ENCODE measurements around the gene ASB6.

The ASB6 gene

DNA sequence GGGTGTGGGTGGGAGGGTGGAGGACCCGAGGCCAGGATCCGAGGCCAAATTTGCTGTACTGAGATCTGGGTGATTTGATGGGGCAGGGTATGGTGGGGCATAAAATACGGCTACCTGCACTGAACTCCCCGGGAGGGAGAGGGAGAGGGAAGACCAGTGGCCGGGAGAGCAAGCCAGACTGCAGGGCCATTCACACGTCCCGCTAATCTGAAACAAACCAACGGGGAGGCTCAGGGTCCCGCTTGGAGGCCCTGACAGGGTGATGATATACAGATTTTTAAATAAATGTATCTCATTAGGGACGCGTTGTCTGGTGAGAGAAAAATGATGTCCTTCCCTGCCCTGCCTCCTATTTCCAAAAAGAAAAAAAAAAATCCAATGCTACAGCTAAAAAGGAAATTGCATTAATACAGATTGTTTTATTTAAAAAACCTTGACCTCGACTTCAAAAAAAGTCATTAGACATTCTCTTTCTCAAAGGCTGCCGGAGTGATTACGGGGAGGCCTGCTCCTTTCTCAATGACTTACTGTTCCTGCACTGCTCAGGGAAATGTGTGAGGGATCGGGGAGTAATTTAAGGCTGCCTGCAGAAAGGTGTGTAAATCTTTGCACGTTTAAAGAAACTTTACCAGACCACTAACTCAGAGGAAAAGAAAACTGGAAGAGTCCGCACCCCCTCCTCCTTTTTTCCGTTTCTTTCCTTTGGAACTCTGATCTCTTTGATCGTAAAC is 12.0 kb upstream of the ASB6 start:
- DNase-seq (ENCODE audit: low spot score) = no peak
- H3K4me3 ChIP-seq = no peak overlapping the region
- TF ChIP-seq, protein P1, sequence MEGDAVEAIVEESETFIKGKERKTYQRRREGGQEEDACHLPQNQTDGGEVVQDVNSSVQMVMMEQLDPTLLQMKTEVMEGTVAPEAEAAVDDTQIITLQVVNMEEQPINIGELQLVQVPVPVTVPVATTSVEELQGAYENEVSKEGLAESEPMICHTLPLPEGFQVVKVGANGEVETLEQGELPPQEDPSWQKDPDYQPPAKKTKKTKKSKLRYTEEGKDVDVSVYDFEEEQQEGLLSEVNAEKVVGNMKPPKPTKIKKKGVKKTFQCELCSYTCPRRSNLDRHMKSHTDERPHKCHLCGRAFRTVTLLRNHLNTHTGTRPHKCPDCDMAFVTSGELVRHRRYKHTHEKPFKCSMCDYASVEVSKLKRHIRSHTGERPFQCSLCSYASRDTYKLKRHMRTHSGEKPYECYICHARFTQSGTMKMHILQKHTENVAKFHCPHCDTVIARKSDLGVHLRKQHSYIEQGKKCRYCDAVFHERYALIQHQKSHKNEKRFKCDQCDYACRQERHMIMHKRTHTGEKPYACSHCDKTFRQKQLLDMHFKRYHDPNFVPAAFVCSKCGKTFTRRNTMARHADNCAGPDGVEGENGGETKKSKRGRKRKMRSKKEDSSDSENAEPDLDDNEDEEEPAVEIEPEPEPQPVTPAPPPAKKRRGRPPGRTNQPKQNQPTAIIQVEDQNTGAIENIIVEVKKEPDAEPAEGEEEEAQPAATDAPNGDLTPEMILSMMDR (IDR thresholded peaks at IDR 0.05) = no peak
- H3K27ac ChIP-seq = no peak overlapping the region

DNA sequence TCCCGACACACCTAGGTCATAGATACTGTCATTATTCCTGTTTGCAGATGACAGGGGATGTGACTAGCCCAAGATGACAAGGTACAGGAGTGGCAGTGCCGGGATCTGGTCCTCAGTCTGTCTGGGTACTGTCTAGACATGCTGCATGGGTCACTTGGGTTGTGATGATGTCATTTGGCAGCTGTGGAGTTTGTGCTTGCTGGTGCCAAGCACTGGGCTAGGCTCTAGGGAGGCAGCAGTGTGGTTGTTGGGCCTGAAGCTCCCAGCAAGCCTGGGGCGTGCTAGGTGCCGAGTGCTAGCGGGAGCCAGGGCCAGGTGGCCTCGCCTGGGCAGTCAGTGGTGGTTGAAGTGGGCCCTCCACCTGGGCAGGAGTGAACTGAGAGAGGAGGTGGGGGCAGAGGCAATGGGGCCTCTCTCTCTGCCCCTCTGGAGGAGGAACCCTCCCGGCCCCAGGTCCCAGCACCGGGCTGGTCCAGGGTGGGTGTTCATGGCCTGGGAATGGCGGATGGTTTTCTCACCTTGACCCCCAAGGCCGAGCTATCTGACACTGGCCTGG is 8.8 kb upstream of the ASB6 start:
- H3K27ac ChIP-seq = peak overlapping the region; percentile 33 to 70
- TF ChIP-seq, protein P1 (IDR thresholded peaks at IDR 0.05) = no peak
- no peak for DNase-seq (ENCODE audit: low spot score)

DNA sequence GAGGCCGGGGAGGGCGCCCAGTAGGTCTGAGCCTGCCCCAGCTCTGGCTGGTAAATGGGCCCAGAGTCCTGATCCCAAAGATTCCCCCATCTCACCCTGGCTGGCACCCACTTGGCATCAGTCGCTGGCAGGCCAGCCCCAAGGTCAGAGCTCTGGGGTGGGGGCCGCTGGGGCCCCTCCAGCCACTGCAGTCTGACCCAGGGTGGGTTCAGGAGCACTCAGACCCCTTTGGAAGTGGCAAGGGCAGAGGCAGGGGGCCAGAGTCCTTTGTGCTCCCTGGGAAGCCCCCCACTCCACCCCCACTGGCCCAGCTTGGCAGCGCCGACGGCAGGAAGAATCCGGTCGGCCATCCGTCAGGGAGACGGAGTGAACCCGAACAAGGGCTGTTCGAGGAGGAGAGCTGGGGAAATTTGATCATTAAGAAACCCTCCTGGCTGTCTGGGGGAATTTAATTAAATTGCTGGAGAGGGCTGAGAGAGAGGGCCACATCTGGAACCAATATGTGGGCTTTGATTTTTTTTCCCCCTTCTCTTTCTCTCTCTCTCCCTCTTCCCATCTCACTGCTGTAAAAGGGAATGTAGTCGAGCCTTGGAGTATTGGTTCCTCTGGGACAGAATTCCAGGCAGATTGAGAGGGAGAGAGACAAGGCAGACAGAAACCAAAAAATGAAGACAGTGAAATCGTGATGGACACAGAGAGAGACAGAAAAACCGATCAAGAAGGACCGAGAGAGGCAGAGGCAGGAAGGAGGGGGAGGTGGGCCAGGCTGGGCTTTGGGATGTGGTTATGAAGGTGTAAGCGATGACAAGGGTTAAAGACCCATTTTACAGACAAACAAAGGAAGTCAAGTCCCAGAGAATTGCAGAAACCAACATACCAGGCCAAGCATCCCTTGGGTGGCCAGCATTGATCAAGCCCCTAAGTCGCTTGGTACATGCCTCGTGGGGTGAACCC is 8.1 kb upstream of the ASB6 start:
- Histone ChIP-seq H3K27ac (peak overlapping the region; percentile 33 to 70), H3K4me3 (no peak overlapping the region)
- DNase-seq (ENCODE audit: low spot score) = no peak
- TF ChIP-seq, protein P1 (IDR thresholded peaks at IDR 0.05) = no peak

More for the DNA sequence above, 8.8 kb upstream of the ASB6 start:
- no peak overlapping the region for H3K4me3 ChIP-seq

DNA sequence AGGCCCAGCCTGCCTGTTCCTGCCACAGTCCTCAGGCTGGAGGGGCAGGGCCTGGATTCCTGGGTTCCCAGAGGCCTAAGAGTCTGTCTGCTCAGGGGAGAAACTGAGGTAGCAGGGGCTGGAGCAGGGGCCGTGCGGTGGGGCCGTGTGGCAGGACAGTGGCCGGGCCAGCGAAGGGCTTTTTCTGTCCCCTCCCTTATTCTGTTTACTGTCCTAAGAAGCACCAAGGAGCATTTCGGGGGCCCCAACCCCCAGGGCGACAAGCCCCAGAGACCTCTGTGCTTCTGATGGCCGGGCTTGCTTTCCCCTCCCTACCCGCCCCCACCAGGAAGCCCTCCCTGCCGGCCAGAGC is 6.8 kb upstream of the ASB6 start:
- TF ChIP-seq, protein P1 (IDR thresholded peaks at IDR 0.05) = no peak
- Histone ChIP-seq H3K27ac (peak overlapping the region; percentile 76 to 88), H3K4me3 (no peak overlapping the region)
- DNase-seq (ENCODE audit: low spot score) = no peak

DNA sequence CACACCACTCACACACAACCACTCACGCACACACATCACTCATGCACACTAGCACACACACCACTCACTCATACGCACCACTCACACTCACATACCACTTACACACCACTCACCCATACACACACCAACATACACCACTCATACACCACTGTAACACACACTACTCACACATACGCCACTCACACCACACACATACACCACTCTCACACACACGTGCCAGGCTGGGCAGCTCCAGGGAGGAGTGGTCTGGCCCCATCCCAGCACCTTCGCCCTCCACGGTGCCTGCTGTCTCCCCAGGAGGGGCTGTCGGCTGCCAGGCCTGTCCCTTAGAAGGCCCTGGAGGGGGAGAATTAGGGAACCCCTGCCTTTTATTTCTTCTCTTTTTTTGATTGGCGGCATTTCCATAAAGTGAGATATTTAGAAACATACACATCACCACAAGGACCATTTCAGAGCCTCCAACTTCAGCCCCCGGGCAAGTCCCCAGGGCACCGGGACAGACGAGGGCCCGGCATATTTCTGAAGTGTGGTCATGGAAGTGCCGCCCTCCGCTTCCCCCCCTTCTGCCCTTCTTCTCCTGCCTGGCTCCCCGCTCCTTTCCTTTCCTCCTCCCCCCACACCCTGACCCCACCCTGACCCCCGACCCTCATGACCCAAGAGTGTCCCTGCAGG is 6.3 kb upstream of the ASB6 start:
- DNase-seq (ENCODE audit: low spot score) = no peak
- H3K4me3 ChIP-seq = no peak overlapping the region

DNA sequence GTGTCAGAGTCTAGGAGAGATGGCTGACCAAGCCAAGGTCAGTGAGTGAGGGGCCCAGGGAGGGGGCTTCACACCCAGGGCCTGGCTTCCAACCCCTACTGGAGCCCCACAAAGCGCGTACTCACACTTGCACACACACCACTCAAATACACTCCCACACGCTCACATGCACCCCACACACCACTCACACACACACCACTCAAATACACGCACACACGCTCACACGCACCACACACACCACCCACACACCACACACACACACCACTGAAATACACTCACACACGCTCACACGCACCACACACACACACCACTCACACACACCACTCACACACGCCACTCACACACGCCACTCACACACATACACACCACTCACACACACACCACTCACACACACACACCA is 5.7 kb upstream of the ASB6 start:
- TF ChIP-seq, protein P1 (IDR thresholded peaks at IDR 0.05) = no peak
- Histone ChIP-seq H3K4me3 (no peak overlapping the region), H3K27ac (peak overlapping the region in 1 of 2 donors; percentile 88)
- no peak for DNase-seq (ENCODE audit: low spot score)

More for the DNA sequence above, 6.3 kb upstream of the ASB6 start:
- peak overlapping the region; percentile 76 to 88 for H3K27ac ChIP-seq
- TF ChIP-seq, protein P1 (IDR thresholded peaks at IDR 0.05) = no peak

Data from coronary artery (tissue), 2 donors.